Keratinocyte (primary cell): ENCODE measurements around the gene PALS1.

Experiments
- CTCF ChIP-seq, 3 experiments: IDR thresholded peaks in 1 of 3; conservative IDR thresholded peaks in 1 of 3; optimal IDR thresholded peaks in 1 of 3; 2 replicates in 2 of 3; 3 replicates in 1 of 3; pipeline versions ENCODE3 to v1.5.1; 2011; ENCODE audit warnings: low read length in 3 of 3, mild to moderate bottlenecking in 3 of 3, moderate library complexity in 2 of 3, control low read depth in 1 of 3, inconsistent platforms in 1 of 3; ENCODE audit not compliant: insufficient read depth in 2 of 3; ENCODE audit errors: extremely low read depth in 1 of 3
- EZH2 ChIP-seq: IDR thresholded peaks from one replicate; pipeline ENCODE4 v1.6.1; 2012; ENCODE audit warnings: inconsistent platforms, mild to moderate bottlenecking, low read length, moderate library complexity

GRCh38 chr14:67195279-67195678 is 46.0 kb upstream of the PALS1 start:
- no peak for TF ChIP-seq CTCF (optimal IDR thresholded peaks at IDR 0.05 in 1 of 3, IDR thresholded peaks at IDR 0.05 in 1 of 3, conservative IDR thresholded peaks at IDR 0.05 in 1 of 3; ENCODE audit: extremely low read depth in 1 of 3, insufficient read depth in 2 of 3, low read length in 3 of 3)
- TF ChIP-seq EZH2, result no peak
